IMR-90 (cell line): Measurements from ENCODE around the gene CACNA2D1. TPM values are rescaled to one million over a fixed set of nuclear protein-coding genes. Genes with fewer than 3 reads are reported as not detected.
A peak's percentile ranks its signal among the peaks of the same experiment; 100 is the strongest.

Experiments used
- ATAC-seq: fragments of 200-7000 bp; cut with Tn5 transposase; 2 replicates; pipeline ENCODE4 v1.9.1; 2020; ENCODE audit warnings: low read depth, mild to moderate bottlenecking, moderate library complexity
- BruUV-seq: library from RNA; stranded (reverse); fragments of 400-500 nt; replicated peaks from 2 replicates; lab custom pipeline; 2021; lab: Mats Ljungman, UMichigan
- CTCF ChIA-PET: fragments of 300-600 bp; formaldehyde crosslinking; extraction: SDS; loops from one replicate; lab custom pipeline; 2021; ENCODE audit warnings: antibody characterized with exemption; lab: Yijun Ruan, JAX
- POLR2A ChIA-PET: fragments of 300-600 bp; sonication (Branson Sonifier 250); formaldehyde crosslinking; loops from one replicate; lab custom pipeline; 2022; ENCODE audit warnings: antibody characterized with exemption; ENCODE audit not compliant: unreplicated experiment; lab: Charles Lee
- DNase-seq: peaks from one replicate; pipeline ENCODE4 v3.0.0; 2013
- H2AFZ ChIP-seq: replicated peaks from 2 replicates; pipeline ENCODE3; 2013; ENCODE audit warnings: low read length, mild to moderate bottlenecking; ENCODE audit not compliant: poor library complexity
- H2AK5ac ChIP-seq: 2 replicates; pipeline ENCODE4 v1.6.1; 2013; ENCODE audit warnings: low read depth, low read length, inconsistent platforms
- H2AK9ac ChIP-seq: replicated peaks from 2 replicates; pipeline ENCODE3; 2013; ENCODE audit warnings: mild to moderate bottlenecking, low read depth, low read length, moderate library complexity; ENCODE audit not compliant: poor library complexity
- H2BK120ac ChIP-seq: 2 replicates; pipeline ENCODE4 v1.6.1; 2013; ENCODE audit warnings: low read depth, low read length, inconsistent platforms
- H2BK15ac ChIP-seq: 3 replicates; pipeline ENCODE4 v1.6.1; 2013; ENCODE audit warnings: low read depth, low read length, inconsistent platforms
- H2BK20ac ChIP-seq: 2 replicates; pipeline ENCODE4 v1.6.1; 2013; ENCODE audit warnings: low read depth, mild to moderate bottlenecking, inconsistent platforms, low read length, moderate library complexity
- H2BK5ac ChIP-seq: 2 replicates; pipeline ENCODE4 v1.6.1; 2013; ENCODE audit warnings: mild to moderate bottlenecking, low read depth, low read length, inconsistent platforms; ENCODE audit not compliant: poor library complexity, severe bottlenecking
- H3K14ac ChIP-seq: replicated peaks from 2 replicates; pipeline ENCODE4 v1.6.1; 2013; ENCODE audit warnings: low read depth, low read length, inconsistent platforms
- H3K18ac ChIP-seq: 2 replicates; pipeline ENCODE4 v1.6.1; 2013; ENCODE audit warnings: low read depth, low read length, control low read depth
- H3K23ac ChIP-seq: 2 replicates; pipeline ENCODE4 v1.6.1; 2013; ENCODE audit warnings: low read depth, low read length, inconsistent platforms
- H3K27ac ChIP-seq: 2 replicates; pipeline ENCODE4 v1.5.1; 2013; ENCODE audit warnings: mild to moderate bottlenecking, control low read depth, low read length; ENCODE audit not compliant: insufficient read depth
- H3K27me3 ChIP-seq: 2 replicates; pipeline ENCODE4 v1.6.1; 2013; ENCODE audit warnings: low read length; ENCODE audit not compliant: control insufficient read depth, insufficient read depth
- H3K36me3 ChIP-seq: 2 replicates; pipeline ENCODE4 v1.6.1; 2013; ENCODE audit warnings: low read length, mixed read lengths; ENCODE audit not compliant: control insufficient read depth, insufficient read depth
- H3K4ac ChIP-seq: 2 replicates; pipeline ENCODE4 v1.6.1; 2013; ENCODE audit warnings: low read depth, low read length, inconsistent platforms
- H3K4me1 ChIP-seq: 2 replicates; pipeline ENCODE4 v1.6.1; 2013; ENCODE audit warnings: low read length, mixed read lengths; ENCODE audit not compliant: control insufficient read depth, insufficient read depth
- H3K4me2 ChIP-seq: 2 replicates; pipeline ENCODE4 v1.6.1; 2013; ENCODE audit warnings: low read depth, mild to moderate bottlenecking, control low read depth, low read length, moderate library complexity
- H3K4me3 ChIP-seq: 2 replicates; pipeline ENCODE4 v1.5.1; 2013; ENCODE audit warnings: low read depth, mild to moderate bottlenecking, control low read depth, low read length, moderate library complexity; ENCODE audit not compliant: insufficient read depth
- H3K56ac ChIP-seq: 2 replicates; pipeline ENCODE4 v1.6.1; 2013; ENCODE audit warnings: low read length, inconsistent platforms; ENCODE audit not compliant: insufficient read depth; ENCODE audit errors: extremely low read depth
- H3K79me1 ChIP-seq, 2 experiments: 2 replicates each; pipeline ENCODE4 v1.6.1; 2013; ENCODE audit warnings: low read length in 2 of 2, inconsistent platforms in 1 of 2, low read depth in 1 of 2
- H3K9ac ChIP-seq: 2 replicates; pipeline ENCODE4 v1.6.1; 2013; ENCODE audit warnings: low read depth, low read length, control low read depth
- H3K9me1 ChIP-seq: 2 replicates; pipeline ENCODE4 v1.6.1; 2013; ENCODE audit warnings: low read length, inconsistent platforms; ENCODE audit not compliant: insufficient read depth
- H3K9me3 ChIP-seq: 2 replicates; pipeline ENCODE4 v1.6.1; 2013; ENCODE audit warnings: low read length; ENCODE audit not compliant: control insufficient read depth, insufficient read depth
- H4K20me1 ChIP-seq: 2 replicates; pipeline ENCODE4 v1.6.1; 2013; ENCODE audit warnings: low read length, inconsistent platforms; ENCODE audit not compliant: insufficient read depth
- H4K5ac ChIP-seq: 2 replicates; pipeline ENCODE4 v1.6.1; 2013; ENCODE audit warnings: mild to moderate bottlenecking, low read depth, low read length, control low read depth
- H4K8ac ChIP-seq, 2 experiments: 2 replicates each; pipeline ENCODE4 v1.6.1; 2013; ENCODE audit warnings: low read depth in 2 of 2, low read length in 2 of 2, control low read depth in 1 of 2, inconsistent platforms in 1 of 2
- H4K91ac ChIP-seq: 2 replicates; pipeline ENCODE4 v1.6.1; 2013; ENCODE audit warnings: low read depth, low read length, inconsistent platforms; ENCODE audit not compliant: insufficient read depth
- CEBPB ChIP-seq: IDR thresholded peaks from 2 replicates; pipeline ENCODE4 v1.6.1; 2012; ENCODE audit warnings: low read depth, low read length, improper control_type of control experiment
- CHD1 ChIP-seq: IDR thresholded peaks from 2 replicates; pipeline ENCODE4 v1.6.1; 2012; ENCODE audit warnings: low read depth, low read length, improper control_type of control experiment
- CTCF ChIP-seq: conservative IDR thresholded peaks from 2 replicates; pipeline ENCODE4 v1.5.1; 2012; ENCODE audit warnings: mild to moderate bottlenecking, low read depth, low read length, improper control_type of control experiment
- ELK1 ChIP-seq: fragments of 150-350 bp; IDR thresholded peaks from 2 replicates; pipeline ENCODE4 v1.6.1; 2016; ENCODE audit warnings: low read depth, mild to moderate bottlenecking, low read length, moderate library complexity, borderline replicate concordance
- FOS ChIP-seq: fragments of 150-350 bp; IDR thresholded peaks from 2 replicates; pipeline ENCODE4 v1.6.1; 2016; ENCODE audit warnings: low read depth, low read length
- MAFK ChIP-seq: IDR thresholded peaks from 2 replicates; pipeline ENCODE4 v1.6.1; 2012; ENCODE audit warnings: low read depth, low read length, improper control_type of control experiment
- MXI1 ChIP-seq: IDR thresholded peaks from 2 replicates; pipeline ENCODE4 v1.6.1; 2012; ENCODE audit warnings: low read depth, mild to moderate bottlenecking, low read length, moderate library complexity, borderline replicate concordance
- POLR2A ChIP-seq: IDR thresholded peaks from 2 replicates; pipeline ENCODE4 v1.6.1; 2012; ENCODE audit warnings: mild to moderate bottlenecking, low read depth, low read length
- RAD21 ChIP-seq: IDR thresholded peaks from 2 replicates; pipeline ENCODE4 v1.6.1; 2012; ENCODE audit warnings: low read length, improper control_type of control experiment
- RCOR1 ChIP-seq: IDR thresholded peaks from 2 replicates; pipeline ENCODE4 v1.6.1; 2012; ENCODE audit warnings: mild to moderate bottlenecking, low read length, improper control_type of control experiment; ENCODE audit not compliant: insufficient replicate concordance
- RFX5 ChIP-seq: IDR thresholded peaks from 2 replicates; pipeline ENCODE4 v1.8.0; 2012; ENCODE audit warnings: low read depth, mild to moderate bottlenecking, low read length, moderate library complexity
- SMC3 ChIP-seq: fragments of 150-350 bp; IDR thresholded peaks from 2 replicates; pipeline ENCODE4 v1.6.1; 2016; ENCODE audit warnings: low read depth, mild to moderate bottlenecking, antibody characterized with exemption, low read length, moderate library complexity
- USF2 ChIP-seq: fragments of 150-350 bp; IDR thresholded peaks from 2 replicates; pipeline ENCODE4 v1.6.1; 2017; ENCODE audit warnings: mild to moderate bottlenecking, antibody characterized with exemption, low read length, low read depth
- WGBS, 2 experiments: methylation state at CpG; one replicate each; pipeline versions ENCODE4 v1.1.5 to v1.1.7; 2013; ENCODE audit warnings: missing lambda C conversion rate in 2 of 2; ENCODE audit not compliant: insufficient read length in 1 of 2; ENCODE audit errors: extremely low coverage in 2 of 2; 5-methylcytosine and 5-hydroxymethylcytosine counted together
- dilution Hi-C: fragments of 300-500 bp; cut with HindIII; formaldehyde crosslinking; loops from one replicate; pipeline ENCODE4 v1.14.3; 2018; ENCODE audit warnings: low sequenced_read_pairs; ENCODE audit not compliant: unreplicated experiment
- in situ Hi-C: fragments of 300-500 bp; cut with MboI; formaldehyde crosslinking; loops from 3 replicates; pipeline ENCODE4 v1.14.3; 2019; ENCODE audit warnings: low sequenced_read_pairs, inconsistent platforms, mixed read lengths
- intact Hi-C: fragments of 100-400 bp; cut with micrococcal nuclease; formaldehyde crosslinking; loops from 2 replicates; pipeline ENCODE4 v1.10.0; 2022
- polyA plus RNA-seq, 3 experiments: library from polyadenylated mRNA; depleted of rRNA; stranded (reverse); fragments of >200 nt; gene quantifications; 2 replicates each; pipeline ENCODE4 v1.2.3, GENCODE V29; 2012; ENCODE audit warnings: low replicate concordance in 1 of 3
- total RNA-seq: library from RNA; depleted of rRNA; stranded (reverse); fragments of >200 nt; gene quantifications from 2 replicates; pipeline ENCODE4 v1.2.3, GENCODE V29; 2012

The CACNA2D1 gene
- total and polyA plus RNA-seq, 2 of the 4 experiments (the other 2 are of a cell fraction): 5.8 to 21.9 TPM

GRCh38 chr7:82049442-82049841 is 394.1 kb downstream of the CACNA2D1 start:
- no peak for ATAC-seq
- POLR2A ChIA-PET: interaction anchor here (0.9 kb wide), 1 partner anchor 13 kb away, joined by 3 read pairs; no protein-coding TSS in a partner anchor
- 73% methylated on average over 2 of the region's 5 CpGs; no CpG with 5 or more reads in 1 of the 2 experiments for WGBS, 2 experiments

More at GRCh38 chr7:82049442-82049841, 394.1 kb downstream of the CACNA2D1 start:
- H4K5ac ChIP-seq: peak overlapping the region; percentile 1; the same call in 1 of the 2 replicates
- H2BK20ac ChIP-seq: peak overlapping the region; percentile 3; the same call in 1 of the 2 replicates
- DNase-seq: peak; percentile 20
- H3K27ac ChIP-seq: peak overlapping the region; percentile 19
- peak overlapping the region; percentile 74 for H2BK5ac ChIP-seq
- peak overlapping the region; percentile 0; the same call in 1 of the 2 replicates for H2AK5ac ChIP-seq
- peak overlapping the region; percentile 64 for H2BK120ac ChIP-seq
- dilution Hi-C loops: no loop called here
- H3K4ac ChIP-seq: peak overlapping the region; percentile 16
- peak overlapping the region; percentile 8; the same call in 1 of the 3 replicates for H2BK15ac ChIP-seq
- H4K20me1 ChIP-seq: no peaks in the 10 kb centered on the region
- intact Hi-C loops: no loop called here
- no peaks in the 10 kb centered on the region for H3K79me1 ChIP-seq
- peak overlapping the region; percentile 10 for H3K18ac ChIP-seq
- peaks cover 9% of the 10 kb centered on the region for H3K4me1 ChIP-seq
- no peaks in the 10 kb centered on the region for H3K9me1 ChIP-seq
- no peak overlapping the region for H3K4me3 ChIP-seq
- TF ChIP-seq CEBPB (no peak), RFX5 (no peak), CTCF (no peak), FOS (no peak), RCOR1 (no peak), MAFK (no peak), SMC3 (no peak), CHD1 (no peak), USF2 (no peak), MXI1 (no peak), RAD21 (no peak), POLR2A (no peak), ELK1 (no peak)
- H3K27me3 ChIP-seq: no peaks in the 10 kb centered on the region
- H2AK9ac ChIP-seq: no peak overlapping the region
- CTCF ChIA-PET: no interaction called here
- H3K56ac ChIP-seq: 0 out of 2 replicates have a peak overlapping the region, but pooled peaks have one; percentile 2
- H3K23ac ChIP-seq: no peak overlapping the region
- peak overlapping the region in 1 of 2 experiments; percentile 20; a peak in 2 of 4 replicates for H4K8ac ChIP-seq
- no peak overlapping the region for H3K14ac ChIP-seq
- no peak overlapping the region for H3K9ac ChIP-seq
- no peak overlapping the region for H2AFZ ChIP-seq
- H3K4me2 ChIP-seq: peak overlapping the region; percentile 14
- no peaks in the 10 kb centered on the region for H3K36me3 ChIP-seq
- peak overlapping the region; percentile 45 for H4K91ac ChIP-seq
- in situ Hi-C loops: loop anchor here (25.0 kb wide), 1 partner anchor 538 kb away; no protein-coding TSS in a partner anchor
- BruUV-seq: no TSS peak
- H3K9me3 ChIP-seq: no peaks in the 10 kb centered on the region
